CD4-positive, alpha-beta T cell (primary cell): ENCODE results near the gene COL1A1. TPM values are rescaled to one million over a fixed set of nuclear protein-coding genes. Genes with fewer than 3 reads are reported as not detected.

Experiments used
- ATAC-seq: fragments of 200-7000 bp; cut with Tn5 transposase; one replicate; pipeline ENCODE4 v1.10.0; 2022; ENCODE audit warnings: mild to moderate bottlenecking; ENCODE audit not compliant: poor library complexity
- CTCF ChIA-PET: fragments of 350-600 bp; sonication (Branson Sonifier 250); formaldehyde crosslinking; loops from one replicate; lab custom pipeline; 2021; ENCODE audit warnings: antibody characterized with exemption, inconsistent platforms; lab: Charles Lee
- POLR2A ChIA-PET: fragments of 350-600 bp; sonication (Branson Sonifier 250); formaldehyde crosslinking; loops from one replicate; lab custom pipeline; 2021; ENCODE audit warnings: antibody characterized with exemption, inconsistent platforms; lab: Charles Lee
- DNase-seq, 14 experiments: peaks; one replicate each; pipeline ENCODE4 v3.0.0-alpha.2; 2013 to 2020; ENCODE audit warnings: mixed read lengths in 2 of 14
- H3K27ac ChIP-seq, 2 donors: one replicate each; pipeline versions ENCODE4 v1.5.1 to v1.7.0; 2013; ENCODE audit warnings: low read length in 2 of 2, low read depth in 1 of 2, mild to moderate bottlenecking in 1 of 2
- H3K27me3 ChIP-seq, 2 experiments: 1 replicate in 1 of 2; 2 replicates in 1 of 2; pipeline versions ENCODE4 v1.6.1 to v1.7.0; 2013; ENCODE audit warnings: low read length in 2 of 2, control low read depth in 1 of 2, mild to moderate bottlenecking in 1 of 2, moderate library complexity in 1 of 2; ENCODE audit not compliant: insufficient read depth in 2 of 2, control insufficient read depth in 1 of 2
- H3K36me3 ChIP-seq: one replicate; pipeline ENCODE4 v1.6.1; 2013; ENCODE audit warnings: low read length, control low read depth; ENCODE audit not compliant: insufficient read depth
- H3K4me1 ChIP-seq: one replicate; pipeline ENCODE4 v1.6.1; 2013; ENCODE audit warnings: low read length, control low read depth; ENCODE audit not compliant: insufficient read depth
- H3K4me3 ChIP-seq: one replicate; pipeline ENCODE4 v1.5.1; 2013; ENCODE audit warnings: mild to moderate bottlenecking, low read length, moderate library complexity
- H3K9me3 ChIP-seq, 2 experiments: 1 replicate in 1 of 2; 2 replicates in 1 of 2; pipeline versions ENCODE4 v1.6.1 to v1.7.0; 2013; ENCODE audit warnings: low read length in 2 of 2, mild to moderate bottlenecking in 2 of 2, control low read depth in 1 of 2, moderate library complexity in 1 of 2; ENCODE audit not compliant: control insufficient read depth in 1 of 2, insufficient read depth in 1 of 2
- H3K27ac Mint-ChIP-seq: one replicate; pipeline ENCODE4 v1.8.0; 2020; ENCODE audit warnings: mixed read lengths
- H3K27me3 Mint-ChIP-seq: one replicate; pipeline ENCODE4 v1.8.0; 2021; ENCODE audit warnings: mixed read lengths
- H3K36me3 Mint-ChIP-seq: one replicate; pipeline ENCODE4 v1.8.0; 2021; ENCODE audit warnings: low read depth, mixed read lengths
- H3K4me1 Mint-ChIP-seq: one replicate; pipeline ENCODE4 v1.8.0; 2021; ENCODE audit warnings: low read depth, mixed read lengths
- H3K4me3 Mint-ChIP-seq: one replicate; pipeline ENCODE4 v1.8.0; 2020; ENCODE audit warnings: mild to moderate bottlenecking, mixed read lengths
- H3K9me3 Mint-ChIP-seq: one replicate; pipeline ENCODE4 v1.8.0; 2020; ENCODE audit warnings: mixed read lengths
- intact Hi-C, 2 experiments: fragments of 100-400 bp; cut with DNase I in 1 of 2; cut with micrococcal nuclease in 1 of 2; formaldehyde crosslinking; loops; one replicate each; pipeline versions ENCODE4 v1.15.1 to v1.9.0; 2023 to 2025; cut with DNase I, micrococcal nuclease
- total RNA-seq, 174 experiments: library from RNA in 2 of 174; stranded (reverse) in 2 of 174; gene quantifications; one replicate each; pipeline ENCODE4 v1.2.3 and lab custom pipeline; 2021 to 2026
- TF ChIP-seq, protein P1 (sequence below): fragments of 200-600 bp; IDR thresholded peaks from one replicate; pipeline ENCODE4 v1.8.0; 2022; ENCODE audit warnings: antibody characterized with exemption, mild to moderate bottlenecking

Gene COL1A1
- total RNA-seq, 2 experiments from 2014 or later = 10.0 to 11.4 TPM

DNA sequence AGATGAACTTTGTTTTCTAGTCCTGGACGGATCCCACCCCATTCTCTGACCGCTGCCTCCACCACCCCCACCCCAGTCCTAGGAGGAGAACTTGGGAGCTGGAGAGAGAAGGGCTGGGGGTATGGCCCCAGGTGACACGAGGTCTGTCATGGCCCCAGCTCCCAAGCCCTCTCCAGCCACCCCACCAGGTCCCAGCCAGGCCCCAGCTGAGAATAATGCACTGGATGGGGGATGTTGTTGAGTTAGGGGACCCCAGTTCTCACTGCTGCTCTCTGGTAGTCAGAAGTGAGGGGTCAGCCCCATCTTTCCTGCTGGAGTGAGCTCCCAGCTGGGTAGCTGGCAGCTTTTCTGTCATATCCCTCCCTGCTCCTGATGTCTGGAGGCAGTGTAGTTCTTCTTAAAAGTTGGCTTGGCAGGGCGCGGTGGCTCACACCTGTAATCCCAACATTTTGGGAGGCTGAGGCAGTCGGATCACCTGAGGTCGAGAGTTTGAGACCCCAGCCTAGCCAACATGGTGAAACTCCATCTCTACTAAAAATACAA, 4.6 kb upstream of the COL1A1 start:
- H3K9me3 Mint-ChIP-seq = no peaks in the 10 kb centered on the region
- Histone ChIP-seq H3K4me1 (peaks cover 8% of the 10 kb centered on the region), H3K9me3 (peaks cover 0 to 3% of the 10 kb centered on the region in 2 experiments), H3K36me3 (no peaks in the 10 kb centered on the region), H3K27me3 (peaks cover 41 to 85% of the 10 kb centered on the region in 2 experiments), H3K27ac (no peak overlapping the region), H3K4me3 (no peak overlapping the region)
- ChIA-PET POLR2A (no interaction called here), CTCF (interaction anchor here (0.7 kb wide), 1 partner anchor 10 kb away, joined by 3 read pairs; no protein-coding TSS in a partner anchor)
- DNase-seq (no peak), ATAC-seq (no peak)
- H3K27me3 Mint-ChIP-seq = peaks cover 77% of the 10 kb centered on the region
- no peak overlapping the region for H3K4me3 Mint-ChIP-seq
- H3K36me3 Mint-ChIP-seq = no peaks in the 10 kb centered on the region
- TF ChIP-seq, protein P1, sequence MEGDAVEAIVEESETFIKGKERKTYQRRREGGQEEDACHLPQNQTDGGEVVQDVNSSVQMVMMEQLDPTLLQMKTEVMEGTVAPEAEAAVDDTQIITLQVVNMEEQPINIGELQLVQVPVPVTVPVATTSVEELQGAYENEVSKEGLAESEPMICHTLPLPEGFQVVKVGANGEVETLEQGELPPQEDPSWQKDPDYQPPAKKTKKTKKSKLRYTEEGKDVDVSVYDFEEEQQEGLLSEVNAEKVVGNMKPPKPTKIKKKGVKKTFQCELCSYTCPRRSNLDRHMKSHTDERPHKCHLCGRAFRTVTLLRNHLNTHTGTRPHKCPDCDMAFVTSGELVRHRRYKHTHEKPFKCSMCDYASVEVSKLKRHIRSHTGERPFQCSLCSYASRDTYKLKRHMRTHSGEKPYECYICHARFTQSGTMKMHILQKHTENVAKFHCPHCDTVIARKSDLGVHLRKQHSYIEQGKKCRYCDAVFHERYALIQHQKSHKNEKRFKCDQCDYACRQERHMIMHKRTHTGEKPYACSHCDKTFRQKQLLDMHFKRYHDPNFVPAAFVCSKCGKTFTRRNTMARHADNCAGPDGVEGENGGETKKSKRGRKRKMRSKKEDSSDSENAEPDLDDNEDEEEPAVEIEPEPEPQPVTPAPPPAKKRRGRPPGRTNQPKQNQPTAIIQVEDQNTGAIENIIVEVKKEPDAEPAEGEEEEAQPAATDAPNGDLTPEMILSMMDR = no peak
- no peak overlapping the region for H3K27ac Mint-ChIP-seq
- intact Hi-C loops = no loop called here
- peaks cover 12% of the 10 kb centered on the region for H3K4me1 Mint-ChIP-seq

DNA sequence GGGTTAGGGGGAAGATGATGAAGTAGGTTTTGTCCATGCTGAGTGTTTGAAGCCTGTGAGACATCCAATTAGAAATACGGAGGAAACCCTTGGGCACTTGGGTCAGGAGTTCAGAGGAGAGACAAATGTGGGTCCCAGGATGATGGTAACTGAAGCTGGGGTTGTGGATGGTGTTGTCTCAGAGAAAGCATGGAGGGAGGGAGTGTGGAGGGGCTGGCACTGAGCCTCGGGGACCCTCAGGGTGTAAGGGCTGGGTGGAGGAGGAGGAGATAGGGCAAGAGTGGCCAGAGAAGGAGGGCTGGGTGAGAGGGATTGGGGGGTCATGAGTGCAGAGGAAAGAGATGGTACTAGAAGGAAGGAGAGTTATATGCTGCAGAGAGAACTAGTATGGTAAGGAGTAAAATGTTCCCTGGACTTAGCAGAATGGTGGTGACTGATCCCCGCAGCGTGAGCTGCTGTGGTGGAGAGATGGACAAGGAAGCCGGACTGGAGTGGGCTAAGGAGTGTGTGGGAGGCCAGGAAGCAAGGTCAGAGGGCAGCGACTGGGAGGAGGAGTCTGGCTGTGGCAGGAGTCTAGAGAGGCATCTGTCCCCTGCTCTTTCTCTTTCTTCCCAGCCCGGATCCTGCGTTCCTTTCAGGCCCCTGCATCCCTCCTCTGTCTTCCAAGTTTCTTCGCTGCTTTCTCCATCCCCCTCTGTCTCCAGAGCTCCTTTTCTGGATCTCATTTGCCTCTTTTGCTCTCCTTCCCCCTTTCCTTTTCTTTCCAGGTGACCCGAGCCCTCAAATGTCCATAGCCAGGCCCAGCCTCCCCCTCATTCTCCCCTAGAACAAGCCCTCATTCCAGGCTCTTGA, 3.9 kb upstream of the COL1A1 start:
- no peak overlapping the region for H3K27ac ChIP-seq
- Mint-ChIP-seq H3K36me3 (no peaks in the 10 kb centered on the region), H3K4me3 (no peak overlapping the region), H3K4me1 (peaks cover 19% of the 10 kb centered on the region), H3K27ac (no peak overlapping the region), H3K9me3 (no peaks in the 10 kb centered on the region), H3K27me3 (peaks cover 83% of the 10 kb centered on the region)
- POLR2A ChIA-PET = no interaction called here
- CTCF ChIA-PET = interaction anchor here (1.3 kb wide), 1 partner anchor 91 kb away, joined by 4 read pairs; no protein-coding TSS in a partner anchor
- TF ChIP-seq, protein P1 = no peak
- peaks cover 15% of the 10 kb centered on the region for H3K4me1 ChIP-seq
- ATAC-seq = no peak
- H3K36me3 ChIP-seq = no peaks in the 10 kb centered on the region
- intact Hi-C loops = no loop called here
- no peak overlapping the region for H3K4me3 ChIP-seq
- peak in 1 of 14 experiments; percentile 4 for DNase-seq
- peaks cover 46 to 85% of the 10 kb centered on the region in 2 experiments for H3K27me3 ChIP-seq
- H3K9me3 ChIP-seq = peaks cover 0 to 6% of the 10 kb centered on the region in 2 experiments

DNA sequence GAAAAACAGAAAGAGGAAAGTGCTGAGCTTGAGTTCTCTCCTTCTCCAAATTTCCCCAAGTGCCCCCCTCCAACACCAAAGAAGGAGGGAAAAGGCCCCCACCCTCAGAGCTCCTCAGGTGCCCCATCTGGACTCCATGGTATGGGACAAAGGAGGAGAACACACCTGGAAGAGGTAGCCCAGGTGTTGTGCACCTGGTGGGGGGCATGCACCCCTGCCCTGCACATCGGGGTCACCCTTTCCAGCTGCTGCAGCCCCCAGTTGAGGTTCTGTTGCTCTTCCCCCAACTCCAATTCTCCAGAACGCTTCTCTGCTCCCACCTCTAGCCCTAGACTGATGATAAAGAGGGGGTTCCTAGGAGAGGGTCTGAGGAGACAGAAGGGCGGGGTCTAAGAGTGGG, 3.0 kb upstream of the COL1A1 start:
- H3K4me1 ChIP-seq = peaks cover 23% of the 10 kb centered on the region
- H3K9me3 Mint-ChIP-seq = no peaks in the 10 kb centered on the region
- H3K36me3 ChIP-seq = no peaks in the 10 kb centered on the region
- peaks cover 46 to 78% of the 10 kb centered on the region in 2 experiments for H3K27me3 ChIP-seq
- H3K27ac ChIP-seq = no peak overlapping the region
- POLR2A ChIA-PET = no interaction called here
- H3K27me3 Mint-ChIP-seq = peaks cover 87% of the 10 kb centered on the region
- peaks cover 26% of the 10 kb centered on the region for H3K4me1 Mint-ChIP-seq
- no peak overlapping the region for H3K27ac Mint-ChIP-seq
- H3K4me3 Mint-ChIP-seq = no peak overlapping the region
- H3K9me3 ChIP-seq = peaks cover 0 to 6% of the 10 kb centered on the region in 2 experiments
- H3K36me3 Mint-ChIP-seq = no peaks in the 10 kb centered on the region
- no peak for DNase-seq
- TF ChIP-seq, protein P1 = no peak
- ATAC-seq = no peak
- CTCF ChIA-PET = interaction anchor here (1.1 to 1.3 kb wide), 2 partner anchors 69 to 92 kb away, joined by 4 to 6 read pairs; no protein-coding TSS in a partner anchor
- intact Hi-C loops = no loop called here
- no peak overlapping the region for H3K4me3 ChIP-seq
